NCI-H345 treated with DMSO at 0.1 percent for 48 hours (cell line): ENCODE results near the gene TNNC1.

Experiments
- DNase-seq: peaks from one replicate; lab custom pipeline; 2025; ENCODE audit not compliant: unreplicated experiment; lab: John Stamatoyannopoulos, UW

The TNNC1 gene

DNA sequence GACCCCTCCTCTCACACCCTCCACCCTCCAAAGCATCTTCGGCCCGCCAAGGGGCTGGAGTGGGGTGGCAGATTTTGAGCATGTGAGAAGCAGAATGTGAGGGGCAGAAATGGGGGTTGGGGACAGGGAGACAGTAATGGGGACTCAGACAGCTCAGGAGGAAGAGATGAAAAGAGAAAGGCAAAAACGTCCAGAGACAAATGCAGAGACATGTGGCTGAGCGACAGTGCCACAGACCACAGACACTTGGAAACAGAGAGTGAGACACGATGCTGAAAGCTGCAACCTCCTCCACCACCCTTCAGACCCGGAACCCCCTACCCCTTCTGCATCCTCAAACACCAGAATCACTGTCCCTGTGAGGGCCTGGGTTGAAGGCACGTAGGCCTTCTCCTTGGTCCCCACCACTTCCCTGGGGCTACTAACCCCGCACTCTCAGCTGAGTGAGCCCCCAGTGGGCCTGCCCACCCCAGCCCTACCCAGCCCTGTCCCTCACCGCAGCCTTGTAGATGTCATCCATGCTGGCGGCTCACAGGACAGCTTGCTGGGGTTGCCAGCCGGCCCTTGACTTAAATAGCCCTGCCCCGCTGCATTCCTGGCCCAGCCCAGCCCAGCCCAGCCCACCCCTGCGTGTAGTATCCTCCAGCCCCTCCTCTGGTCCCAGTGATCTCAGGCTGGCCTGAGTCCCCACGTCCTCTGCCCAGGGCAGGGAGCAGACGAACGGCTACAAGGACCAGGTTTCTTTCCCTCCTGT lies at the start of gene TNNC1:
Gene TNNC1 (minus strand): TSS at position 546 of the 754 bp plus-strand sequence. CDS start 26 bp downstream, at position 520.
- no peak for DNase-seq

DNA sequence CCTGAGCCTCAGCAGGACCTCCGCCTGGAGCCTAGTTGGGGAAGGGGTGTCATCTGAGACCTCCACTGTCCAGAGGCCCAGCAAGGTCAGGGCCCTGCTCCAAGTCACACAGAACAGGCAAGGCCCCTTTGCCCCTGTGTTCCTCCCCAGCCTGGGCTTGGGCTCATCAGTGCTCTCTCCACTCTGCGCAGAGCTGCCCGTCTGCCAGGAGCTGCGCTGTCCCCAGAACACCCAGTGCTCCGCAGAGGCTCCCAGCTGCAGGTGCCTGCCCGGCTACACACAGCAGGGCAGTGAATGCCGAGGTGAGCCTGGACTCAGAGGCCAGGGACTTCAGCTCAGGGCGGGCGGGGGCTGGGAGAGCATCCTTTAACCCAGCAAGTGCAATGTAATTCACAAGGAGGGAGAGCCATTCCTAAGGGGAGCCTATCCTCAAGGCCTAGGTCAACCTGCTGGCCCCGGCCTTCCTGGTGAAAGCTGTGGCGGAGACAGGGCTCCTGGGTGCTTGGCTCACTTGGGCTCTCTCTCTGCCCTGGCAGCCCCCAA lies 49.0 kb upstream of the TNNC1 start:
- no peak for DNase-seq

GRCh38 chr3:52502001-52502400 lies 48.2 kb upstream of the TNNC1 start:
- DNase-seq, result no peak

GRCh38 chr3:52501046-52501445 lies 47.2 kb upstream of the TNNC1 start:
- no peak for DNase-seq

GRCh38 chr3:52498137-52499054 lies 44.6 kb upstream of the TNNC1 start:
- no peak for DNase-seq

GRCh38 chr3:52495777-52496602 lies 42.1 kb upstream of the TNNC1 start:
- no peak for DNase-seq

DNA sequence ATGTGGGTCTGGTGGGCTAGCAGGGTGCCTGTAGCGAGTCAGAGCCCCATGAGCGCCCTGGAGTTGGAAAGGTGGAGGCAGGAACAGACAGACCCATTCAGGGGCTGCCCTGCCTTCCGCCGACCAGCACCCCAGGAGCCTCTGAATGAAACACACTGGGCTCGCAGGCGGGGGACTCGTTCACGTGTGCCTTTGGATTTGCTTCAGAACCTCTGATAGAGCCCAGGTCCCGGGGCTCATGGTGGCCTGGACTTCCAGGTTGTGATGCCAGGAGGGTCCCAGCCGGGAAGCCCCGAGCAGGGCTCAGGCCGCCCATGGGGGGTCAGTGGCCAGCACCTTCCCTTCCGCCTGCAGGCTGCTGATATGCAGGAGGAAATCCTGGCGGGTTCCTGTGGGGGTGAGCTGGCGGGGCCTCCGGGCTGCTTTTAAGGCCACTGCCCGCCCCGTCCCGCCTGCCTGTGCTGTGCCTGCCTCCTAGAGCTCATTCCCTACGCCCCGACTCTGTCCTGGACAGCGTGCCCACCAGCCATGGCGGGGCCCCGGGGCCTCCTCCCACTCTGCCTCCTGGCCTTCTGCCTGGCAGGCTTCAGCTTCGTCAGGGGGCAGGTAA lies 41.1 kb upstream of the TNNC1 start, which contains the start of gene STAB1:
Gene STAB1 (plus strand): TSS at position 453 of the 610 bp plus-strand sequence. CDS start 76 bp downstream, at position 529.
- no peak for DNase-seq

DNA sequence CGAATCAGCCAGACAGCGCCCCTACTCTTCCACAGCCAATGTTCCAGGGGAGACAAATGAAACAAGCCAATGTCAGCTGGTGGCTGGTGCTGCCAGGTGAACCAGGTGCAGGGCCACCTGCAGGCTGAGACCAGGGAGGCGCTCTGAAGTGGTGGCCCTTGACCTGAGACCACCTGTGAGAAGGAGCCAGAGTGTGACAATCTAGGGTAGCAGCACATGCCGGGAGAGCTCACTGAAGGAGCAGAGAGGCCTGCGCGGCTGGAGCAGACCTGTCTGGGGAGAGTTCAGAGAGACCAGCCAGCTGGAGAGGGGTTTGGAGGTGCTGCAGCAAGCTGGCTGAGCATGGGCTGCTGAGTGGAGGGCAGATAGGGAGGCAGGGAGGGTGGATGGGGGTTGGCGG lies 40.6 kb upstream of the TNNC1 start:
- no peak for DNase-seq

- no peak for DNase-seq
Observed at GRCh38 chr3:52493232-52494017, 39.6 kb upstream of the TNNC1 start.

DNA sequence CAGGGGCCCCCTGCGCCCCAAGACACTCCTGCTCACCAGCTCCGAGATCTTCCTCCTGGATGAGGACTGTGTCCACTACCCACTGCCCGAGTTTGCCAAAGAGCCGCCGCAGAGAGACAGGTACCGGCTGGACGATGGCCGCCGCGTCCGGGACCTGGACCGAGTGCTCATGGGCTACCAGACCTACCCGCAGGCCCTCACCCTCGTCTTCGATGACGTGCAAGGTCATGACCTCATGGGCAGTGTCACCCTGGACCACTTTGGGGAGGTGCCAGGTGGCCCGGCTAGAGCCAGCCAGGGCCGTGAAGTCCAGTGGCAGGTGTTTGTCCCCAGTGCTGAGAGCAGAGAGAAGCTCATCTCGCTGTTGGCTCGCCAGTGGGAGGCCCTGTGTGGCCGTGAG lies 38.2 kb upstream of the TNNC1 start:
- no peak for DNase-seq

GRCh38 chr3:52490939-52491526 lies 37.2 kb upstream of the TNNC1 start:
- DNase-seq, result no peak

DNA sequence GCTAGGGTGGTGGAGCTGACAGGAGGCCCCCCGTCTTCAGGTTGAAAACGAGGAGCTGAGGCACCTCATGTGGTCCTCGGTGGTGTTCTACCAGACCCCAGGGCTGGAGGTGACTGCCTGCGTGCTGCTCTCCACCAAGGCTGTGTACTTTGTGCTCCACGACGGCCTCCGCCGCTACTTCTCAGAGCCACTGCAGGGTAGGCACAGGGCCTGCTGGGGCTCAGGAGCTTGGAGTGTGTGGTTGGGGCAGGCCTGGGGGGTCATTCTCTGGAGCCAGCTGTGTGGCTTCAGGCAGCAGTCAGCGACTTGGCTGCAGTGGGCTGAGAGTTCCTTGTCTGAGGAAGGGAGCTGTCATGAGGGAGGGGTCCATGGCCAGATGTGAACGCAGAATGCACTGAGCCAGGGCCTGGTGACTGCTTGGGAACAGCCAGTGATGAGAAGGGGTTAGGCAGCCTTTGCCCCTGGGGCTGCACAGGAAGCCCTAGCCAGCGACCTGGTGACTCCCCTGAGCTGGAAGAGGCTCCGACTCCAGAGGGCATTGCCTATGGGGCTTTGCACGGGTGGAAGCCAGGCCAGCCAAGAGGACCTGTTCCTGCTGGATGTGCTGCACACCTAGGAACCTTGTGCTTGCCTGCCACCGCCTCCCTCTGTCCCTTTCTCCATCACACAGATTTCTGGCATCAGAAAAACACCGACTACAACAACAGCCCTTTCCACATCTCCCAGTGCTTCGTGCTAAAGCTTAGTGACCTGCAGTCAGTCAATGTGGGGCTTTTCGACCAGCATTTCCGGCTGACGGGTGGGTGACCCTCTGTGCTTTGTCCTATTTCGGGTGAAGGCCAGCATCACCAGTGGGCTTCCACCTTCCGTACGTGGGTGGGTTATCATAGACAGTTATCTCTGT lies 36.4 kb upstream of the TNNC1 start:
- no peak for DNase-seq

DNA sequence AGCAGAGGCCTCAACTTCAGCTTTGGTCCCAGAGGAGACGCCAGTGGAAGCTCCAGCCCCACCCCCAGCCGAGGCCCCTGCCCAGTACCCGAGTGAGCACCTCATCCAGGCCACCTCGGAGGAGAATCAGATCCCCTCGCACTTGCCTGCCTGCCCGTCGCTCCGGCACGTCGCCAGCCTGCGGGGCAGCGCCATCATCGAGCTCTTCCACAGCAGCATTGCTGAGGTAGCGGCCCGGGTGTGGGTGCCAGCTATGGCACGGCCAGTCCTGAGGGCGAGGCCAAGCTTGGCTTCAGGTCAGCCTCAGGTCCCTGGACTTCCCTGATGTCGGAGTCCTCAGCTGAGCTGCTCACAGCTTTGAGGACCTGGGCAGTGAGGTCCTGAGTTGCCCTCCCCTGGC lies 35.6 kb upstream of the TNNC1 start:
- DNase-seq, result no peak

- DNase-seq, result no peak
Observed at GRCh38 chr3:52488746-52489145, 34.9 kb upstream of the TNNC1 start.

DNA sequence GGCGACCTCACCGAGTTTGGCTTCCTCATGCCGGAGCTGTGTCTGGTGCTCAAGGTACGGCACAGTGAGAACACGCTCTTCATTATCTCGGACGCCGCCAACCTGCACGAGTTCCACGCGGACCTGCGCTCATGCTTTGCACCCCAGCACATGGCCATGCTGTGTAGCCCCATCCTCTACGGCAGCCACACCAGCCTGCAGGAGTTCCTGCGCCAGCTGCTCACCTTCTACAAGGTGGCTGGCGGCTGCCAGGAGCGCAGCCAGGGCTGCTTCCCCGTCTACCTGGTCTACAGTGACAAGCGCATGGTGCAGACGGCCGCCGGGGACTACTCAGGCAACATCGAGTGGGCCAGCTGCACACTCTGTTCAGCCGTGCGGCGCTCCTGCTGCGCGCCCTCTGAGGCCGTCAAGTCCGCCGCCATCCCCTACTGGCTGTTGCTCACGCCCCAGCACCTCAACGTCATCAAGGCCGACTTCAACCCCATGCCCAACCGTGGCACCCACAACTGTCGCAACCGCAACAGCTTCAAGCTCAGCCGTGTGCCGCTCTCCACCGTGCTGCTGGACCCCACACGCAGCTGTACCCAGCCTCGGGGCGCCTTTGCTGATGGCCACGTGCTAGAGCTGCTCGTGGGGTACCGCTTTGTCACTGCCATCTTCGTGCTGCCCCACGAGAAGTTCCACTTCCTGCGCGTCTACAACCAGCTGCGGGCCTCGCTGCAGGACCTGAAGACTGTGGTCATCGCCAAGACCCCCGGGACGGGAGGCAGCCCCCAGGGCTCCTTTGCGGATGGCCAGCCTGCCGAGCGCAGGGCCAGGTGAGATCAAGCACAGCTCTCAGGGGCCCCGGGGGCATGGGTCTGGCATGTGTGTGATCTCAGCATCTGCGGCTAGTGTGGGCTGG lies 34.2 kb upstream of the TNNC1 start:
- DNase-seq, result no peak

GRCh38 chr3:52487050-52487787 lies 33.4 kb upstream of the TNNC1 start:
- DNase-seq, result no peak
